Activated T-helper 2 cell treated with anti-CD3 and anti-CD28 coated beads, Interferon-gamma antibody, Interleukin-2, Interleukin-4, amounts not matched to agents 10 μg/mL and 5 μg/mL and 100 μg/mL, durations not matched to agents 14 hours and 24 hours and 36 hours (primary cell): Measurements from ENCODE around the gene LMO1. TPM values are rescaled to one million over a fixed set of nuclear protein-coding genes. Genes with fewer than 3 reads are reported as not detected.

ENCODE experiments used
- DNase-seq: peaks from one replicate; pipeline ENCODE4 v3.0.0; 2021; ENCODE audit warnings: low spot score
- H3K27ac Mint-ChIP-seq: one replicate; pipeline ENCODE4 v1.8.0; 2021; ENCODE audit warnings: mixed read lengths
- H3K27me3 Mint-ChIP-seq: one replicate; pipeline ENCODE4 v1.8.0; 2021; ENCODE audit warnings: low read depth, mixed read lengths
- H3K36me3 Mint-ChIP-seq: one replicate; pipeline ENCODE4 v1.8.0; 2021; ENCODE audit warnings: low read depth, mixed read lengths
- H3K4me1 Mint-ChIP-seq: one replicate; pipeline ENCODE4 v1.8.0; 2021; ENCODE audit warnings: low read depth, mixed read lengths
- H3K4me3 Mint-ChIP-seq: one replicate; pipeline ENCODE4 v1.8.0; 2021; ENCODE audit warnings: low read depth, mild to moderate bottlenecking, moderate library complexity, mixed read lengths
- H3K9me3 Mint-ChIP-seq: one replicate; pipeline ENCODE4 v1.8.0; 2021; ENCODE audit warnings: mixed read lengths
- intact Hi-C: fragments of 100-400 bp; cut with micrococcal nuclease; formaldehyde crosslinking; loops from one replicate; pipeline ENCODE4 v1.15.1; 2023
- total RNA-seq: library from RNA; stranded (reverse); gene quantifications from 2 replicates; pipeline ENCODE4 v1.2.3, GENCODE V29; 2022

The LMO1 gene
- total RNA-seq, 1 donor from 2014 or later, result not detected

DNA sequence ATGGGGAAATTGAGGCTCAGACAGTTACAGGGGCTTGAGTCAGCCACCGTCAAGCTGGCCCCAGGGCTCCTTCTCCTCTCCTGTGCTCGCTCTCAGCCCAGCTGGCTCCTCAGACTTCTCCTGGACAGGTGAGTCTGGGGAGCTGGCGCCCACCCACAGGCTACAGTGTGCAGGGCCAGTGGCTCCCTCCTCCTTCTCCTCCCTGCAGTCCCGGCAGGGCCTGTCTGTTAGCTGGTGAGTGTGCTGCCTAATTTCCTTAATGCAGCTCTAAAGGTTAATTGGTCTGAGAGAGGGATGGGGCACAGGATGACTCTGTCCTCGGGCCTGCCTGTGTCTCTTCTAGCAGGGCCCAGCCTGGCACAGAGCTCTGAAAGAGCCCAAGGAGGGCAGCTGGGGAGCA is 31.7 kb downstream of the LMO1 start:
- Mint-ChIP-seq H3K9me3 (no peaks in the 10 kb centered on the region), H3K27me3 (no peaks in the 10 kb centered on the region), H3K36me3 (no peaks in the 10 kb centered on the region), H3K4me3 (no peak overlapping the region), H3K4me1 (peaks cover 2% of the 10 kb centered on the region), H3K27ac (no peak overlapping the region)
- intact Hi-C loops, result no loop called here
- DNase-seq, result no peak

- no peaks in the 10 kb centered on the region for H3K27me3 Mint-ChIP-seq
- no peaks in the 10 kb centered on the region for H3K36me3 Mint-ChIP-seq
- H3K4me1 Mint-ChIP-seq, result peaks cover 2% of the 10 kb centered on the region
- H3K4me3 Mint-ChIP-seq, result no peak overlapping the region
- DNase-seq, result no peak
- no peaks in the 10 kb centered on the region for H3K9me3 Mint-ChIP-seq
- intact Hi-C loops, result no loop called here
- H3K27ac Mint-ChIP-seq, result no peak overlapping the region
These were observed 32.5 kb downstream of the LMO1 start for GRCh38 chr11:8230921-8231847.

GRCh38 chr11:8230178-8230859 is 33.4 kb downstream of the LMO1 start:
- DNase-seq, result no peak
- no peak overlapping the region for H3K4me3 Mint-ChIP-seq
- H3K27ac Mint-ChIP-seq, result no peak overlapping the region
- intact Hi-C loops, result no loop called here
- H3K36me3 Mint-ChIP-seq, result no peaks in the 10 kb centered on the region
- no peaks in the 10 kb centered on the region for H3K9me3 Mint-ChIP-seq
- peaks cover 2% of the 10 kb centered on the region for H3K4me1 Mint-ChIP-seq
- no peaks in the 10 kb centered on the region for H3K27me3 Mint-ChIP-seq

DNA sequence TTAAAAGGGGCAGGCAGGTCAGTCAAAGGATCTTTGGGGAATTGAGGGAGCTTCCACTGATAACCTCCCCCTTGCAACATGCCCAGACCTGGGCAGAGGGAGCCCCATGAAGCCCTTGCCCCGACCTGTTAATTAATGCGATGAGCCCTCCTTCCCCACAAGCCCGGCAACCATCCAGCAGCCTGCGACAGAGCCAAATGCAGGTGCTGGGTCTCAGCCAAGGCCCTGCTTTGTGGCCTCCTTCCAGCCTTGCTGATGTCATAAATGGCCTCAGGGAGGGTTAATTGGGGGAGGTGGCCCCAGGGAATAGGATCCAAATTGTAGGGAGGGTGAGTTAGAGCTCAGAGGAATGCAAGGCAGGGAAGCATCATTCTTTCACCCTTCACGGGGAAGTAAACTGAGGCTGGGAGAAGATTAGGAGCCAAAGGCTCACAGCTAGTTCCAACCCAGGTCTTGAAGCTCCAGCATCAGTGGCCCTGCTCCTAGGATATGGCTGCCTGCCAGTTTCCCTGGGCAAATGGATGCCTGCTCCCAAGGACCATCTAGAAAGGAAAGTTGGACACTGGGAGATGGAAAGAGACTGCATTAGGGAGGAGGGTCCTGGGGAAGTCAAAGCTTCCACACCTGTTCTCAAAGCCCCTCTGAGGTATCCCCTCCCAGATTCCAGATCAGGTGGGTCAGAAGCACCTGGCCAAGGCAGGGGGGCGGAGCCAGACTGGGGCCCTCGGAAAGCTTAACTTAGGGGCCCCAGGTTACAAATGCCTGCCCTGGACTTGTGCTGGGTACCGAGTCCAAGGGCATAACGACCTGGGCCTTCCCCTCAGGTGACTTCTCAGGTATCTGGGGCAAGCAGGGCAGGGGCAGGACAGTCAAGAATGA is 34.1 kb downstream of the LMO1 start:
- intact Hi-C loops, result no loop called here
- Mint-ChIP-seq H3K4me1 (no peaks in the 10 kb centered on the region), H3K9me3 (no peaks in the 10 kb centered on the region), H3K27ac (no peak overlapping the region), H3K27me3 (no peaks in the 10 kb centered on the region), H3K4me3 (no peak overlapping the region), H3K36me3 (no peaks in the 10 kb centered on the region)
- DNase-seq, result no peak

GRCh38 chr11:8228231-8228630 is 35.4 kb downstream of the LMO1 start:
- Mint-ChIP-seq H3K27me3 (no peaks in the 10 kb centered on the region), H3K36me3 (no peaks in the 10 kb centered on the region), H3K4me1 (peaks cover 1% of the 10 kb centered on the region), H3K9me3 (no peaks in the 10 kb centered on the region), H3K27ac (no peak overlapping the region), H3K4me3 (no peak overlapping the region)
- intact Hi-C loops, result no loop called here
- no peak for DNase-seq

GRCh38 chr11:8227156-8228152 is 36.2 kb downstream of the LMO1 start:
- DNase-seq, result no peak
- H3K27ac Mint-ChIP-seq, result no peak overlapping the region
- no peak overlapping the region for H3K4me3 Mint-ChIP-seq
- H3K36me3 Mint-ChIP-seq, result no peaks in the 10 kb centered on the region
- no peaks in the 10 kb centered on the region for H3K9me3 Mint-ChIP-seq
- H3K27me3 Mint-ChIP-seq, result no peaks in the 10 kb centered on the region
- H3K4me1 Mint-ChIP-seq, result peaks cover 2% of the 10 kb centered on the region
- intact Hi-C loops, result no loop called here

- Mint-ChIP-seq H3K27ac (no peak overlapping the region), H3K9me3 (no peaks in the 10 kb centered on the region), H3K4me3 (no peak overlapping the region), H3K4me1 (peaks cover 3% of the 10 kb centered on the region), H3K36me3 (no peaks in the 10 kb centered on the region), H3K27me3 (no peaks in the 10 kb centered on the region)
- intact Hi-C loops, result loop anchor here (2.0 kb wide), 2 partner anchors 39 to 341 kb away; no protein-coding TSS in a partner anchor
- peak; percentile 36 for DNase-seq
These were observed 38.1 kb downstream of the LMO1 start for GRCh38 chr11:8225589-8226036.

DNA sequence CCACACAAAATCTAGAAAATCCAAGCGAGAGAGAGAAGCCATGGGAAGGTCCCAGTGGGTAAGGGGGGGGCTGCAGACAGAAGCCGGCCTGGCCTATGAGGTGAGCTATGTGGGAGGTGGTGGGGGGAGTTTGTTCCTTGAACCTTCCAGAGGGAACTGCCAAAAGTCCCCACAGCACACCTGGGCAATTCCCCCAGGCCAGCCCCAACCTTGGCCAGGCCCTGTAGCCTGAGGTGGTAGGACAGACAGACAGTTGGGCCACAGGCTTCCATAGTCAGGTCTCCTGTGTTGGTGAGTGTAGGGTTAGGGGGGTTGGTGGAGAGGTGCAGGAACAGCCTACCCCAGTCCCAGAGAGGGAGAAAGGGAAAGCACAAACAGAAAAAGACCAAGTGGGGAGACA is 39.0 kb downstream of the LMO1 start:
- no peaks in the 10 kb centered on the region for H3K36me3 Mint-ChIP-seq
- intact Hi-C loops, result loop anchor here (2.0 kb wide), 2 partner anchors 40 to 342 kb away; no protein-coding TSS in a partner anchor
- H3K27ac Mint-ChIP-seq, result no peak overlapping the region
- H3K27me3 Mint-ChIP-seq, result no peaks in the 10 kb centered on the region
- no peak overlapping the region for H3K4me3 Mint-ChIP-seq
- H3K9me3 Mint-ChIP-seq, result no peaks in the 10 kb centered on the region
- peaks cover 3% of the 10 kb centered on the region for H3K4me1 Mint-ChIP-seq
- DNase-seq, result no peak

GRCh38 chr11:8224161-8224591 is 39.5 kb downstream of the LMO1 start:
- Mint-ChIP-seq H3K27me3 (no peaks in the 10 kb centered on the region), H3K9me3 (no peaks in the 10 kb centered on the region), H3K4me1 (peaks cover 3% of the 10 kb centered on the region), H3K36me3 (no peaks in the 10 kb centered on the region), H3K27ac (no peak overlapping the region), H3K4me3 (no peak overlapping the region)
- intact Hi-C loops, result loop anchor here (2.0 kb wide), 2 partner anchors 41 to 343 kb away; no protein-coding TSS in a partner anchor
- DNase-seq, result no peak

- H3K27me3 Mint-ChIP-seq, result no peaks in the 10 kb centered on the region
- no peak for DNase-seq
- H3K9me3 Mint-ChIP-seq, result no peaks in the 10 kb centered on the region
- intact Hi-C loops, result no loop called here
- H3K27ac Mint-ChIP-seq, result no peak overlapping the region
- H3K4me3 Mint-ChIP-seq, result no peak overlapping the region
- no peaks in the 10 kb centered on the region for H3K36me3 Mint-ChIP-seq
- H3K4me1 Mint-ChIP-seq, result peaks cover 3% of the 10 kb centered on the region
These were observed 40.2 kb downstream of the LMO1 start for GRCh38 chr11:8223513-8223900.

DNA sequence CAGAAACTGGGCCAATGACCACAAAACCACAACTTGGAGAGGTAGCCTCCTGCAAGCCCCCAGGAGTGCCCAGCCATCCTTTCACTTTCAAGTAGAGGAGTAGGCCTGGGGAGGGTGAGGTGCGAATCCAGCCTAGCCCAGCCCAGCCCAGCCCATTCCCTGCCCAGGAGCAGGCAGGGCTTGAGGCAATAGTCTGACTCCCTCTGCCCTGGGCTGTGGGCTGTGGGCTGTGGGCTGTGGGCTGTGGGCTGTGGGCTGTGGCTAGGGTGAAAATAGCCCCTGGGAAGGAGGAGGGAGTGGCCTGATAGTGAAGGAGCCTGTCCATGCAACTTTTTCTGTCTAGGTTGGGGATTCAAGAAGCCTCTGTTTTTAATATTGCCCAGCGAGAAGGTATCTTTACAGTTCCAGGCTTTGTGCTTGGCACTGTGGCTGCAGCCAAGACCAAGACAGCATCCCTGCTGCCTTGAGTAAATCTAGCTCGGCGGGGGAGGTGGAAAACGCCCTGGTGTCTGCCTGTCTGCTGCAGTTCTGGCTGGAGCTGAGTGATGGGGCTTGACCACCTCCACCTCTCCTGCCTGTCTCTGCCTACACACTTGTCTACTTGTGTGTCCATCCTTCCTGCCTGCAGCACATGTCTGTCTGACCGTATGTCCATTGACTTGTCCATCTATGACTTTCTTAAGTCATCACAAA is 40.7 kb downstream of the LMO1 start:
- intact Hi-C loops, result no loop called here
- Mint-ChIP-seq H3K27ac (no peak overlapping the region), H3K27me3 (no peaks in the 10 kb centered on the region), H3K36me3 (no peaks in the 10 kb centered on the region), H3K9me3 (no peaks in the 10 kb centered on the region), H3K4me3 (no peak overlapping the region), H3K4me1 (peaks cover 3% of the 10 kb centered on the region)
- no peak for DNase-seq
